K562 (cell line): Measurements from ENCODE around the gene CFAP92. TPM values are rescaled to one million over a fixed set of nuclear protein-coding genes. Genes with fewer than 3 reads are reported as not detected.

Experiments used
- BHLHE40 ChIP-seq: IDR thresholded peaks from 2 replicates; pipeline ENCODE4 v1.6.1; 2011; ENCODE audit warnings: low read length, improper control_type of control experiment
- CBX2 ChIP-seq: fragments of 200-600 bp; sonication (generic); IDR thresholded peaks from one replicate; pipeline ENCODE4 v1.6.1; 2012; ENCODE audit warnings: mild to moderate bottlenecking, low read length, inconsistent platforms; ENCODE audit not compliant: insufficient read depth, poor library complexity, severe bottlenecking
- E2F3 ChIP-seq: fragments of 250-450 bp; sonication (Bioruptor Pico); IDR thresholded peaks from 2 replicates; pipeline ENCODE4 v1.4.0; 2020; ENCODE audit warnings: mild to moderate bottlenecking
- EGR1 ChIP-seq: fragments of 450-650 bp; conservative IDR thresholded peaks from 2 replicates; pipeline ENCODE4 v1.6.1; 2017; ENCODE audit warnings: mild to moderate bottlenecking
- ELF1 ChIP-seq: fragments of 200-800 bp; sonication (Bioruptor generic); IDR thresholded peaks from 2 replicates; pipeline ENCODE4 v1.6.1; 2016; ENCODE audit warnings: missing genetic modification characterization, missing compliant biosample characterization
- ETV1 ChIP-seq: fragments of 450-650 bp; conservative IDR thresholded peaks from 2 replicates; pipeline ENCODE4 v1.6.1; 2016; ENCODE audit warnings: missing genetic modification characterization, control low read depth, low read depth, missing compliant biosample characterization
- FOXJ3 ChIP-seq: sonication (generic); formaldehyde crosslinking; IDR thresholded peaks from 2 replicates; pipeline ENCODE4 v1.4.0; 2020; ENCODE audit warnings: mild to moderate bottlenecking, missing genetic modification reagents
- HDAC1 ChIP-seq, 2 experiments: fragments of 450-650 bp; IDR thresholded peaks; 2 replicates each; pipeline ENCODE4 v1.6.1; 2016 to 2017; ENCODE audit warnings: inconsistent platforms in 1 of 2, mild to moderate bottlenecking in 1 of 2, moderate library complexity in 1 of 2
- HDAC6 ChIP-seq: IDR thresholded peaks from 2 replicates; pipeline ENCODE4 v1.6.1; 2012; ENCODE audit warnings: low read depth, mild to moderate bottlenecking, control low read depth, inconsistent platforms, low read length, moderate library complexity
- HMGN3 ChIP-seq: IDR thresholded peaks from 2 replicates; pipeline ENCODE4 v1.6.1; 2011; ENCODE audit warnings: borderline replicate concordance, low read depth, mild to moderate bottlenecking, mixed read lengths, low read length; ENCODE audit not compliant: insufficient read length; ENCODE audit errors: extremely low read depth
- ILK ChIP-seq: fragments of 450-650 bp; IDR thresholded peaks from 2 replicates; pipeline ENCODE4 v1.6.1; 2016; ENCODE audit warnings: missing genetic modification characterization, low read depth, mild to moderate bottlenecking, missing compliant biosample characterization, moderate library complexity, borderline replicate concordance
- KDM4B ChIP-seq, 2 experiments: fragments of 450-650 bp in 1 of 2; sonication (generic) in 1 of 2; IDR thresholded peaks; 2 replicates each; pipeline ENCODE4 v1.6.1; 2016 to 2017; ENCODE audit warnings: borderline replicate concordance in 2 of 2, antibody characterized with exemption in 1 of 2, low read depth in 1 of 2, mild to moderate bottlenecking in 1 of 2
- KHSRP ChIP-seq: fragments of 450-650 bp; IDR thresholded peaks from 2 replicates; pipeline ENCODE4 v1.6.1; 2017
- LARP7 ChIP-seq: fragments of 450-650 bp; IDR thresholded peaks from 2 replicates; pipeline ENCODE4 v1.6.1; 2016
- RBM39 ChIP-seq: fragments of 200-400 bp; formaldehyde crosslinking; optimal IDR thresholded peaks from 2 replicates; pipeline ENCODE3; 2018; ENCODE audit warnings: low read depth, low read length
- SMAD3 ChIP-seq: fragments of 450-650 bp; formaldehyde crosslinking; conservative IDR thresholded peaks from 2 replicates; pipeline ENCODE4 v1.4.0; 2020; ENCODE audit warnings: mild to moderate bottlenecking
- TAF1 ChIP-seq: IDR thresholded peaks from 2 replicates; pipeline ENCODE4 v1.6.1; 2011; ENCODE audit warnings: mild to moderate bottlenecking, low read length, moderate library complexity; ENCODE audit not compliant: insufficient read depth, control insufficient read depth, severe bottlenecking; ENCODE audit errors: extremely low read depth
- TAL1 ChIP-seq: fragments of 450-650 bp; IDR thresholded peaks from 2 replicates; pipeline ENCODE4 v1.6.1; 2016; ENCODE audit warnings: mild to moderate bottlenecking
- ZNF76 ChIP-seq: fragments of 250-450 bp; sonication (Bioruptor Pico); IDR thresholded peaks from 2 replicates; pipeline ENCODE4 v1.4.0; 2020; ENCODE audit warnings: mild to moderate bottlenecking, moderate library complexity, borderline replicate concordance
- polyA plus RNA-seq, 8 experiments: library from polyadenylated mRNA; depleted of rRNA in 4 of 8; stranded (reverse) in 5 of 8; unstranded in 3 of 8; fragments of >200 nt; fragmentation: Nextera tagmentation in 2 of 8; fragmentation: Illumina TruSeq in 1 of 8; extraction: Ambion mirVana in 2 of 8; extraction: Trizol in 1 of 8; gene quantifications; 2 replicates each; pipeline versions ENCODE4 v1.2.1 to v1.2.3, GENCODE V29; 2011 to 2014; ENCODE audit warnings: inconsistent platforms in 1 of 8, missing spikeins in 1 of 8
- total RNA-seq, 7 experiments: library from RNA; depleted of rRNA in 6 of 7; stranded (reverse); fragments of >200 nt in 6 of 7; fragmentation: Illumina TruSeq in 2 of 7; extraction: Trizol in 2 of 7; gene quantifications; 2 replicates each; pipeline versions ENCODE4 v1.2.1 to v1.2.3, GENCODE V29; 2011 to 2021; ENCODE audit warnings: low replicate concordance in 1 of 7
- TF ChIP-seq, protein P1 (sequence below): fragments of 250-450 bp; sonication (Bioruptor Pico); IDR thresholded peaks from 2 replicates; pipeline ENCODE4 v1.6.1; 2021; ENCODE audit warnings: mild to moderate bottlenecking
- TF ChIP-seq, protein P2 (sequence below): fragments of 250-450 bp; sonication (Bioruptor Pico); IDR thresholded peaks from 2 replicates; pipeline ENCODE4 v1.8.0; 2022; ENCODE audit warnings: moderate library complexity, mild to moderate bottlenecking, inconsistent platforms
- TF ChIP-seq, protein P3 (sequence below): fragments of 450-650 bp; formaldehyde crosslinking; IDR thresholded peaks from 2 replicates; pipeline ENCODE4 v1.4.0; 2020; ENCODE audit warnings: mild to moderate bottlenecking, mixed read lengths
- TF ChIP-seq, protein P4 (sequence below): fragments of 250-450 bp; sonication (Bioruptor Pico); IDR thresholded peaks from 2 replicates; pipeline ENCODE4 v1.8.0; 2021; ENCODE audit warnings: moderate library complexity, mild to moderate bottlenecking, inconsistent platforms

Gene CFAP92
- total and polyA plus RNA-seq, 9 of the 15 experiments (the other 6 are each of a cell fraction or from before 2014, with no cell fraction given): 0.06 to 0.62 (median 0.36) TPM

DNA sequence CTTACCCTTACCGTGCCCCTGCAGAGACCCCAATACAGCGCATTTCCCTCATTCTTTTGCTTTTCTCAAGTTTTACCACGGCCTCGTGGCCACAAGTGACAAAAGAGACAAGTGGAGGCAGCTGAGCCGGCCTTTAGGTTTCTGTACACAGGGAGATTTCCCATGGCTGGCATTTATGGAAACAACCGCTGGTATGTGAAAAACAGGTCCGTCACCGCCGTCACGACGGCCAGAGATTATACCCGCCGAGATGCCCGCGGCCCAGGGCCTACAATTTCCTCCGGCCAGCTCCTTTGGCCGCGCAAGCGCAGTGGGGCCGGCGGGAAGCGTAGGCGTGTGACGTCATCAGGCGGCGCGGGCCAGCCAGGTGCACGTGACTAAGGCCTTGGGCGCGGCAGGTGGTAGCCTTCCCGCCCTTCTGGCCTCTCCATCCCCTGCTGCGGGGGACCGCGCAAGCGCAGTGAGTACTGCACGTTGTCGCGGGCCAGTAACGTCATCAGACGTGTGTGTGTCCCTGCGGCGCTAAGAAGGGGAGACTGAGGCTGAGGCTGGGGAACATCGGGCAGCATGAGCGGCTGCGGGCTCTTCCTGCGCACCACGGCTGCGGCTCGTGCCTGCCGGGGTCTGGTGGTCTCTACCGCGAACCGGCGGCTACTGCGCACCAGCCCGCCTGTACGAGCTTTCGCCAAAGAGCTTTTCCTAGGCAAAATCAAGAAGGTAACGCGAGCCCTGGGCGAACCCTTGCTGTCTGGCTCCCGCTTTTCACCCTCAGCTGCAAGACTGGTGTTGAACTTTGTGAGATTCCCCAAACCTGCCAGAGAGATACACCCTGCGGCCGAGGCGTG, 114.5 kb downstream of the CFAP92 start, which contains the start of gene ACAD9 (continued):
- TF ChIP-seq TAF1: peak; percentile 81
- no peak for TF ChIP-seq LARP7
- no peak for TF ChIP-seq ILK
- TF ChIP-seq ETV1 (tag): no peak
- TF ChIP-seq HMGN3: peak; percentile 72
- no peak for TF ChIP-seq CBX2
- TF ChIP-seq, protein P1, sequence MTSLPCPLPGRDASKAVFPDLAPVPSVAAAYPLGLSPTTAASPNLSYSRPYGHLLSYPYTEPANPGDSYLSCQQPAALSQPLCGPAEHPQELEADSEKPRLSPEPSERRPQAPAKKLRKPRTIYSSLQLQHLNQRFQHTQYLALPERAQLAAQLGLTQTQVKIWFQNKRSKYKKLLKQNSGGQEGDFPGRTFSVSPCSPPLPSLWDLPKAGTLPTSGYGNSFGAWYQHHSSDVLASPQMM (CRISPR knock-in tag): no peak
- no peak for TF ChIP-seq HDAC6
- TF ChIP-seq E2F3: peak; percentile 97
- TF ChIP-seq FOXJ3 (CRISPR knock-in tag): no peak
- no peak for TF ChIP-seq ELF1 (tag)
- peak; percentile 100 for TF ChIP-seq BHLHE40
- peak; percentile 94 for TF ChIP-seq KHSRP
- TF ChIP-seq SMAD3 (CRISPR knock-in tag): no peak
- TF ChIP-seq, protein P2, sequence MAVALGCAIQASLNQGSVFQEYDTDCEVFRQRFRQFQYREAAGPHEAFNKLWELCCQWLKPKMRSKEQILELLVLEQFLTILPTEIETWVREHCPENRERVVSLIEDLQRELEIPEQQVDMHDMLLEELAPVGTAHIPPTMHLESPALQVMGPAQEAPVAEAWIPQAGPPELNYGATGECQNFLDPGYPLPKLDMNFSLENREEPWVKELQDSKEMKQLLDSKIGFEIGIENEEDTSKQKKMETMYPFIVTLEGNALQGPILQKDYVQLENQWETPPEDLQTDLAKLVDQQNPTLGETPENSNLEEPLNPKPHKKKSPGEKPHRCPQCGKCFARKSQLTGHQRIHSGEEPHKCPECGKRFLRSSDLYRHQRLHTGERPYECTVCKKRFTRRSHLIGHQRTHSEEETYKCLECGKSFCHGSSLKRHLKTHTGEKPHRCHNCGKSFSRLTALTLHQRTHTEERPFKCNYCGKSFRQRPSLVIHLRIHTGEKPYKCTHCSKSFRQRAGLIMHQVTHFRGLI: no peak
- TF ChIP-seq EGR1: peak; percentile 99
- no peak for TF ChIP-seq ZNF76
- 0 out of 4 replicates have a peak, but pooled peaks of 1 of the 2 experiments have one; percentile 29 for TF ChIP-seq KDM4B (IDR thresholded peaks at IDR 0.05; ENCODE audit: borderline replicate concordance in 2 of 2, low read depth in 1 of 2)
- TF ChIP-seq, protein P3, sequence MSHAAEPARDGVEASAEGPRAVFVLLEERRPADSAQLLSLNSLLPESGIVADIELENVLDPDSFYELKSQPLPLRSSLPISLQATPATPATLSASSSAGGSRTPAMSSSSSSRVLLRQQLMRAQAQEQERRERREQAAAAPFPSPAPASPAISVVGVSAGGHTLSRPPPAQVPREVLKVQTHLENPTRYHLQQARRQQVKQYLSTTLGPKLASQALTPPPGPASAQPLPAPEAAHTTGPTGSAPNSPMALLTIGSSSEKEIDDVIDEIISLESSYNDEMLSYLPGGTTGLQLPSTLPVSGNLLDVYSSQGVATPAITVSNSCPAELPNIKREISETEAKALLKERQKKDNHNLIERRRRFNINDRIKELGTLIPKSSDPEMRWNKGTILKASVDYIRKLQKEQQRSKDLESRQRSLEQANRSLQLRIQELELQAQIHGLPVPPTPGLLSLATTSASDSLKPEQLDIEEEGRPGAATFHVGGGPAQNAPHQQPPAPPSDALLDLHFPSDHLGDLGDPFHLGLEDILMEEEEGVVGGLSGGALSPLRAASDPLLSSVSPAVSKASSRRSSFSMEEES (CRISPR knock-in tag): peak; percentile 97
- peak in 1 of 2 experiments; percentile 79; a peak in 2 of 4 replicates for TF ChIP-seq HDAC1 (IDR thresholded peaks at IDR 0.05)
- no peak for TF ChIP-seq RBM39
- TF ChIP-seq TAL1: no peak
- TF ChIP-seq, protein P4, sequence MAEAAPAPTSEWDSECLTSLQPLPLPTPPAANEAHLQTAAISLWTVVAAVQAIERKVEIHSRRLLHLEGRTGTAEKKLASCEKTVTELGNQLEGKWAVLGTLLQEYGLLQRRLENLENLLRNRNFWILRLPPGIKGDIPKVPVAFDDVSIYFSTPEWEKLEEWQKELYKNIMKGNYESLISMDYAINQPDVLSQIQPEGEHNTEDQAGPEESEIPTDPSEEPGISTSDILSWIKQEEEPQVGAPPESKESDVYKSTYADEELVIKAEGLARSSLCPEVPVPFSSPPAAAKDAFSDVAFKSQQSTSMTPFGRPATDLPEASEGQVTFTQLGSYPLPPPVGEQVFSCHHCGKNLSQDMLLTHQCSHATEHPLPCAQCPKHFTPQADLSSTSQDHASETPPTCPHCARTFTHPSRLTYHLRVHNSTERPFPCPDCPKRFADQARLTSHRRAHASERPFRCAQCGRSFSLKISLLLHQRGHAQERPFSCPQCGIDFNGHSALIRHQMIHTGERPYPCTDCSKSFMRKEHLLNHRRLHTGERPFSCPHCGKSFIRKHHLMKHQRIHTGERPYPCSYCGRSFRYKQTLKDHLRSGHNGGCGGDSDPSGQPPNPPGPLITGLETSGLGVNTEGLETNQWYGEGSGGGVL: no peak
